ENCODE data around the gene EFCAB5.

DNA sequence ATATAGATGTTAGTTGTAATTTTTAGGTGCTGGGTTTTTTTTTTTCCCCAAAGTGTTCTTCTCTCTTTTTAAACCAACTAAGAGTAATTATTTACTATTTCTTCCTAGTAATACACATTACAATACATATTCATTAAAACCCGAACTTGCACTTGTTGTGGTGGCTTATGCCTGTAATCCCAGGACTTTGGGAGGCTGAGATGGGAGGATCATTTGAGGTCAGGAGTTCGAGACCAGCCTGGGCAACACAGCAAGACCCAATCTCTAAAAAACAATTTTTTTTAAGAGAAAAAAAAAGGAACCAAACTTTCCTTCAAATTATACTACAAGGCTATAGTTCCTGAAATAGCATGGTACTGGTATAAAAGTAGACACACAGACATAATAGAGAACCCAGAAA lies 3.8 kb downstream of the EFCAB5 start:
- TF ChIP-seq, protein P1, sequence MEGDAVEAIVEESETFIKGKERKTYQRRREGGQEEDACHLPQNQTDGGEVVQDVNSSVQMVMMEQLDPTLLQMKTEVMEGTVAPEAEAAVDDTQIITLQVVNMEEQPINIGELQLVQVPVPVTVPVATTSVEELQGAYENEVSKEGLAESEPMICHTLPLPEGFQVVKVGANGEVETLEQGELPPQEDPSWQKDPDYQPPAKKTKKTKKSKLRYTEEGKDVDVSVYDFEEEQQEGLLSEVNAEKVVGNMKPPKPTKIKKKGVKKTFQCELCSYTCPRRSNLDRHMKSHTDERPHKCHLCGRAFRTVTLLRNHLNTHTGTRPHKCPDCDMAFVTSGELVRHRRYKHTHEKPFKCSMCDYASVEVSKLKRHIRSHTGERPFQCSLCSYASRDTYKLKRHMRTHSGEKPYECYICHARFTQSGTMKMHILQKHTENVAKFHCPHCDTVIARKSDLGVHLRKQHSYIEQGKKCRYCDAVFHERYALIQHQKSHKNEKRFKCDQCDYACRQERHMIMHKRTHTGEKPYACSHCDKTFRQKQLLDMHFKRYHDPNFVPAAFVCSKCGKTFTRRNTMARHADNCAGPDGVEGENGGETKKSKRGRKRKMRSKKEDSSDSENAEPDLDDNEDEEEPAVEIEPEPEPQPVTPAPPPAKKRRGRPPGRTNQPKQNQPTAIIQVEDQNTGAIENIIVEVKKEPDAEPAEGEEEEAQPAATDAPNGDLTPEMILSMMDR (conservative IDR thresholded peaks at IDR 0.05 in 1 of 2, IDR thresholded peaks at IDR 0.05 in 1 of 2; ENCODE audit: extremely low read depth in 1 of 2, insufficient read depth in 1 of 2, low read depth in 1 of 2, low read length in 2 of 2) = no peak
- TF ChIP-seq EZH2 (IDR thresholded peaks at IDR 0.05; ENCODE audit: borderline replicate concordance, low read length) = no peak
